B cell (primary cell): ENCODE results near the gene IRS2. TPM values are rescaled to one million over a fixed set of nuclear protein-coding genes. Genes with fewer than 3 reads are reported as not detected.

Experiments
- ATAC-seq: fragments of 200-7000 bp; cut with Tn5 transposase; one replicate; pipeline ENCODE4 v1.10.0; 2021; ENCODE audit warnings: low read depth, mild to moderate bottlenecking, moderate number of reproducible peaks, moderate library complexity
- CTCF ChIA-PET: fragments of 350-600 bp; sonication (Branson Sonifier 250); formaldehyde crosslinking; loops from one replicate; lab custom pipeline; 2021; ENCODE audit warnings: antibody characterized with exemption, inconsistent platforms; lab: Charles Lee
- POLR2A ChIA-PET: fragments of 350-600 bp; sonication (Branson Sonifier 250); formaldehyde crosslinking; loops from one replicate; lab custom pipeline; 2021; ENCODE audit warnings: antibody characterized with exemption; lab: Charles Lee
- DNase-seq: peaks from one replicate; pipeline ENCODE4 v3.0.0; 2013
- H2AFZ ChIP-seq: 2 replicates; pipeline ENCODE4 v1.6.1; 2012; ENCODE audit warnings: mild to moderate bottlenecking, low read depth, low read length; ENCODE audit not compliant: insufficient read depth, poor library complexity, severe bottlenecking
- H3K27ac ChIP-seq, 2 donors: 1 replicate in 1 of 2; 2 replicates in 1 of 2; pipeline ENCODE4 v1.5.1; 2012 to 2013; ENCODE audit warnings: low read length in 2 of 2, mild to moderate bottlenecking in 2 of 2, moderate library complexity in 1 of 2
- H3K27me3 ChIP-seq, 4 experiments: fragments of 200-600 bp in 1 of 4; sonication (generic) in 1 of 4; replicated peaks in 1 of 4; 1 replicate in 2 of 4; 2 replicates in 2 of 4; pipeline versions ENCODE4 v1.6.1 to v1.7.0; 2013 to 2016; ENCODE audit warnings: low read length in 3 of 4, mild to moderate bottlenecking in 2 of 4, mixed read lengths in 1 of 4, moderate library complexity in 1 of 4; ENCODE audit not compliant: insufficient read depth in 4 of 4, control insufficient read depth in 3 of 4; ENCODE audit errors: control extremely low read depth in 1 of 4
- H3K36me3 ChIP-seq, 2 experiments: replicated peaks in 1 of 2; 1 replicate in 1 of 2; 2 replicates in 1 of 2; pipeline versions ENCODE4 v1.6.1 to v1.7.1; 2013; ENCODE audit warnings: low read length in 1 of 2; ENCODE audit not compliant: insufficient read depth in 2 of 2, control insufficient read depth in 1 of 2; ENCODE audit errors: control extremely low read depth in 1 of 2, extremely low read depth in 1 of 2
- H3K4me1 ChIP-seq, 2 donors: fragments of 200-600 bp in 1 of 2; sonication (generic) in 1 of 2; 1 replicate in 1 of 2; 2 replicates in 1 of 2; pipeline versions ENCODE4 v1.5.1 to v1.6.1; 2013 to 2017; ENCODE audit warnings: low read length in 2 of 2; ENCODE audit not compliant: control insufficient read depth in 2 of 2, insufficient read depth in 2 of 2
- H3K4me2 ChIP-seq: replicated peaks from 2 replicates; pipeline ENCODE3; 2012; ENCODE audit warnings: mild to moderate bottlenecking, low read depth, low read length; ENCODE audit not compliant: poor library complexity, severe bottlenecking
- H3K4me3 ChIP-seq, 5 experiments: fragments of 200-600 bp in 1 of 5; sonication (generic) in 1 of 5; 1 replicate in 3 of 5; 2 replicates in 2 of 5; pipeline versions ENCODE4 v1.5.1 to v1.7.0; 2011 to 2016; ENCODE audit warnings: low read length in 4 of 5, mild to moderate bottlenecking in 4 of 5, low read depth in 2 of 5, control low read depth in 1 of 5, moderate library complexity in 1 of 5; ENCODE audit not compliant: insufficient read depth in 1 of 5; ENCODE audit errors: control extremely low read depth in 1 of 5, extremely low read depth in 1 of 5
- H3K79me2 ChIP-seq: fragments of 200-600 bp; sonication (generic); one replicate; pipeline ENCODE4 v1.6.0; 2016; ENCODE audit warnings: low read length; ENCODE audit not compliant: control insufficient read depth, insufficient read depth
- H3K9ac ChIP-seq: fragments of 200-600 bp; sonication (generic); 2 replicates; pipeline ENCODE4 v1.6.1; 2017; ENCODE audit warnings: mild to moderate bottlenecking, low read length, moderate library complexity
- H3K9me3 ChIP-seq, 3 donors: one replicate each; pipeline versions ENCODE4 v1.6.1 to v1.7.1; 2013; ENCODE audit warnings: low read length in 2 of 3; ENCODE audit not compliant: control insufficient read depth in 2 of 3, insufficient read depth in 1 of 3; ENCODE audit errors: control extremely low read depth in 1 of 3
- H4K20me1 ChIP-seq: 2 replicates; pipeline ENCODE4 v1.6.0; 2012; ENCODE audit warnings: mild to moderate bottlenecking, low read length; ENCODE audit not compliant: insufficient read depth, control insufficient read depth, poor library complexity, severe bottlenecking
- H3K27ac Mint-ChIP-seq: one replicate; pipeline ENCODE4 v1.8.0; 2021; ENCODE audit warnings: mixed read lengths
- H3K27me3 Mint-ChIP-seq: one replicate; pipeline ENCODE4 v1.8.0; 2021; ENCODE audit warnings: mixed read lengths
- H3K4me1 Mint-ChIP-seq: one replicate; pipeline ENCODE4 v1.8.0; 2021; ENCODE audit warnings: mixed read lengths
- H3K4me3 Mint-ChIP-seq: one replicate; pipeline ENCODE4 v1.8.0; 2021; ENCODE audit warnings: mixed read lengths
- H3K9me3 Mint-ChIP-seq: one replicate; pipeline ENCODE4 v1.8.0; 2022; ENCODE audit warnings: mixed read lengths; ENCODE audit not compliant: insufficient read depth
- CTCF ChIP-seq: fragments of 200-600 bp; IDR thresholded peaks from one replicate; pipeline ENCODE4 v1.8.0; 2022; ENCODE audit warnings: antibody characterized with exemption, mild to moderate bottlenecking
- EZH2 ChIP-seq: IDR thresholded peaks from 2 replicates; pipeline ENCODE4 v1.6.1; 2012; ENCODE audit warnings: borderline replicate concordance, low read depth, mild to moderate bottlenecking, moderate library complexity, low read length; ENCODE audit not compliant: insufficient read depth, poor library complexity, severe bottlenecking
- WGBS: methylation state at CpG from one replicate; pipeline ENCODE4 v1.1.5; 2013; ENCODE audit warnings: missing lambda C conversion rate; ENCODE audit not compliant: insufficient coverage; 5-methylcytosine and 5-hydroxymethylcytosine counted together
- intact Hi-C: fragments of 100-400 bp; cut with micrococcal nuclease; formaldehyde crosslinking; loops from one replicate; pipeline ENCODE4 v1.10.0; 2022
- polyA plus RNA-seq: library from polyadenylated mRNA; depleted of rRNA; stranded (reverse); fragments of >200 nt; gene quantifications from 2 replicates; pipeline ENCODE4 v1.2.3, GENCODE V29; 2012
- total RNA-seq, 2 donors: library from RNA; stranded (reverse); fragments of 120-200 nt in 1 of 2; gene quantifications; 1 replicate in 1 of 2; 2 replicates in 1 of 2; pipeline versions ENCODE4 v1.2.3 to v1.2.4, GENCODE V29; 2013 to 2022

IRS2 gene
- total and polyA plus RNA-seq, 2 donors (not counting 1 experiment from before 2014, with no cell fraction given) = 5.8 to 26.9 TPM

DNA sequence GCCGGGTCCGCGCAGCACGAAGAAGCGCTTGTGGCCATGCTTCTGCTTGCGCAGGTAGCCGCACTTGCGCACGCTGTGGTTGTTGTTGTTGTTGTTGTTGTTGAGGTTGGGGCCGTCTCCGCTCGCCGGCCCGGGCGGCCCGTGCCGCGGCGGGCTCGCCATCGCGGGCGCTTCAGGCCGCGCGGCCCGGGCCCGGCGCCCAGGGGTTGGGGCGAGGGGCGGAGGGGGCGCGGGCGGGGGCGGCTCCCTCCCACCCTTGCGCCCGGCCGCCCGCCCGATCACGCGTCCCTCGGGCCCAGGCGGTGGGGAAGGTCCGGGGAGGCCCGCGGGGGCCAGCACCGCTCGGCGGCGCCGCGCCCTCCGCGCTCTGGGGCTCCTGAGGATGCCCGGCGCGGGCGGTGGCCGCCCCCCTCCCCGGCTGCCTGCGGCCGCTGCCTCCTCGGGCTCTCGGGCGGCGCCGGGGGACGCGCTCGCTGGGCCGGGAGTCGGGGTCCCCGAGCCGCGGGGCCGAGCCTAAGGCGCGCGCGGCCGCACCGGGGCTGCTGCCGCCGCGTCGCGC is 412 bp downstream of the IRS2 start:
- peaks cover 3 to 17% of the 10 kb centered on the region in 2 donors for H3K4me1 ChIP-seq
- intact Hi-C loops = loop anchor here (2.0 to 10.0 kb wide), 6 partner anchors 624 to 1569 kb away; partner anchors contain the start of genes ABHD13, ANKRD10, ING1 and LIG4
- 1% methylated on average over 87 of the region's 88 CpGs for WGBS
- Mint-ChIP-seq H3K27ac (peak overlapping the region; percentile 88), H3K27me3 (peaks cover 8% of the 10 kb centered on the region), H3K4me1 (peaks cover 14% of the 10 kb centered on the region), H3K9me3 (no peaks in the 10 kb centered on the region), H3K4me3 (peak overlapping the region; percentile 84)
- peaks cover 21% of the 10 kb centered on the region for H3K79me2 ChIP-seq
- peak overlapping the region; percentile 46 for H2AFZ ChIP-seq
- H4K20me1 ChIP-seq = peaks cover 38% of the 10 kb centered on the region
- no peak for TF ChIP-seq CTCF
- TF ChIP-seq EZH2 = no peak
- ATAC-seq (peak; percentile 22), DNase-seq (no peak)
- CTCF ChIA-PET = interaction anchor here (1.2 kb wide), 2 partner anchors 624 to 640 kb away, joined by 3 to 5 read pairs; no protein-coding TSS in a partner anchor
- H3K27ac ChIP-seq = peak overlapping the region in 1 of 2 donors; percentile 59
- H3K36me3 ChIP-seq = no peaks in the 10 kb centered on the region
- peaks cover 0 to 16% (median 0%) of the 10 kb centered on the region in 3 donors for H3K9me3 ChIP-seq
- peak overlapping the region; percentile 63 for H3K9ac ChIP-seq
- peak overlapping the region; percentile 97 for H3K4me2 ChIP-seq
- H3K4me3 ChIP-seq = peak overlapping the region in 4 of 5 experiments; percentile 50 to 59 (median 52)
- POLR2A ChIA-PET = no interaction called here
- peaks cover 0 to 9% (median 0%) of the 10 kb centered on the region in 4 experiments for H3K27me3 ChIP-seq
